BE2C (cell line): Measurements from ENCODE around the gene CST5.
"Not testable (repeated sequence)": the region's sequence is repeated elsewhere in the genome, so short reads cannot be mapped to it uniquely, and the experiment has no call there.

Experiments
- DNase-seq: peaks from one replicate; pipeline ENCODE4 v3.0.0-alpha.2; 2020
- H3K27me3 ChIP-seq: fragments of 250-450 bp; sonication (Bioruptor Pico); 2 replicates; pipeline ENCODE4 v1.5.1; 2020; ENCODE audit warnings: mild to moderate bottlenecking
- H3K36me3 ChIP-seq: fragments of 250-450 bp; sonication (Bioruptor Pico); 2 replicates; pipeline ENCODE4 v1.5.1; 2020; ENCODE audit warnings: mild to moderate bottlenecking
- H3K4me1 ChIP-seq: fragments of 250-450 bp; sonication (Bioruptor Pico); 2 replicates; pipeline ENCODE4 v1.5.1; 2020
- H3K4me3 ChIP-seq: 2 replicates; pipeline ENCODE4 v1.5.1; 2011; ENCODE audit warnings: low read depth, low read length
- H3K9me3 ChIP-seq: fragments of 250-450 bp; sonication (Bioruptor Pico); 2 replicates; pipeline ENCODE4 v1.5.1; 2020
- TF ChIP-seq, protein P1 (sequence below): IDR thresholded peaks from 2 replicates; pipeline ENCODE4 v1.5.1; 2012; ENCODE audit warnings: mild to moderate bottlenecking, low read depth, low read length

The CST5 gene

DNA sequence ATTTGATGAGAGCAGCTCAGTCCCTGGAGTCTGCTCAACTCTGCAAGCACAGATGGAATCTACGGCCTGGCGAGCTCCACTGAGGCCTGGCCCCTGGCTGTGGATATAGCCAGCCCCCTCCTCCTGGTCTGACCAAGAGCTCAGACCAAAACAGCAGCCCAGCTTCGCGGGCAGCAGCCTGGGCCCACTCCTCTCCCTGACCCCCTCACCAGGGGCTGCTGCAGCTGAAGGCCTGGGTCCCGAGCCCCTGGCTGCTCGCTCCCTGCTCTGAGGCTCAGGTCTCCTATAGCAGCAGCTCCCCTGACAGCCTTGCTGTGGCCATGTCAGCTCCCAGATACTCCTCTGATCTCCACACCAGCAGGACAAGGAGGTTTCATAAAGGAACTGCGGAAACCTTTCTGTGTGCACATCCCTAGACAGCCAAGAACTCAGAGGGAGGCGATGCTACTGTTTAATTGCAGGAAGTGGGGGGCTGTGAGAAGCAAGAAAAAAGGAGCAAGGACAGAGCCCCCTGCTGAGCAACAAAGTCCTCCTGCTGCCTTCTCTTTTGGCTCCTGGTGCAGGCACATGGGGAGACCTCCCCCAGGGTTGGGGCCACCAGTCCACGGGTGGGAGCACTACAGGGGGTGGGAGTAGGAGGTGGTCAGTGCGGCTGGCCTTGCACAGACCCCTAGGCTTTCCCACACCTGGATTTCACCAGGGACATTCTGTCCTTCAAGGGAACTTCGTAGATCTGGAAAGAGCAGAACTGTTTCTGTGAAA, 38.7 kb upstream of the CST5 start:
- TF ChIP-seq, protein P1, sequence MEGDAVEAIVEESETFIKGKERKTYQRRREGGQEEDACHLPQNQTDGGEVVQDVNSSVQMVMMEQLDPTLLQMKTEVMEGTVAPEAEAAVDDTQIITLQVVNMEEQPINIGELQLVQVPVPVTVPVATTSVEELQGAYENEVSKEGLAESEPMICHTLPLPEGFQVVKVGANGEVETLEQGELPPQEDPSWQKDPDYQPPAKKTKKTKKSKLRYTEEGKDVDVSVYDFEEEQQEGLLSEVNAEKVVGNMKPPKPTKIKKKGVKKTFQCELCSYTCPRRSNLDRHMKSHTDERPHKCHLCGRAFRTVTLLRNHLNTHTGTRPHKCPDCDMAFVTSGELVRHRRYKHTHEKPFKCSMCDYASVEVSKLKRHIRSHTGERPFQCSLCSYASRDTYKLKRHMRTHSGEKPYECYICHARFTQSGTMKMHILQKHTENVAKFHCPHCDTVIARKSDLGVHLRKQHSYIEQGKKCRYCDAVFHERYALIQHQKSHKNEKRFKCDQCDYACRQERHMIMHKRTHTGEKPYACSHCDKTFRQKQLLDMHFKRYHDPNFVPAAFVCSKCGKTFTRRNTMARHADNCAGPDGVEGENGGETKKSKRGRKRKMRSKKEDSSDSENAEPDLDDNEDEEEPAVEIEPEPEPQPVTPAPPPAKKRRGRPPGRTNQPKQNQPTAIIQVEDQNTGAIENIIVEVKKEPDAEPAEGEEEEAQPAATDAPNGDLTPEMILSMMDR = no peak
- Histone ChIP-seq H3K4me1 (no peaks in the 10 kb centered on the region), H3K9me3 (no peaks in the 10 kb centered on the region), H3K27me3 (no peaks in the 10 kb centered on the region), H3K36me3 (no peaks in the 10 kb centered on the region), H3K4me3 (no peak overlapping the region)
- DNase-seq = no peak

DNA sequence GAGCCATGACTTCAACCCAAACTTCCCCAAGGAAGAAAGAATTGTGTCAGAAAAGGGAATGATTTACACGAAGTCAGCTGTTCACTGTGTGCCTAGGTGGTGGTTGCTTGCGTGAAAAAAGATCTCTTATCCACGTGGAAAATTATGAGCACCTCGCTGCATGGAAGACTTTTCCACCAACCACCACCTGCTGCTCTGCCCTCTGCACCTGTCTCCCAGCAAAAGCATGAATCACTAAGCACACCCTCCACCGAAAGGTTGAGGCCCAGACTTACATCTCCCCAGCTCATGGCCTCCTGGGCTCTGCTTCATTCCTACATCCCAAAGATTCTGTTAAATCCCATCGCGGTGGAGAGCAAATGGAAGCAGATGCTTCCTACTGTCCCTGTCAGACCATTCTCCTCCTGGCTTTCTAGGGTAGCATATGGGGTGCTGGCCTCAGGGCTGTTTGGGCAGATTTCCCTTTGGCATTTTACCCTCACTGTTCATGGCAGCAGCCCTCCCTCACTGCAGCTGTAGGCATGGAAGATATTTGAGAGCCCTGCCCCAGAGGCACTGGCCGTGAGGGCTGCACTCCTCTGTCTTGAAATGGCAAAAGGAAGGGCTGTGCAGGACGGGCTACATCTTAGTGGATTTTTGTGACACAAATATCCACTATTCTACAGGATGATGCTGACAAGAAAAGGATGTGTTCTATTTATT, 37.6 kb upstream of the CST5 start:
- no peak for DNase-seq
- Histone ChIP-seq H3K4me1 (no peaks in the 10 kb centered on the region), H3K9me3 (no peaks in the 10 kb centered on the region), H3K4me3 (no peak overlapping the region), H3K36me3 (no peaks in the 10 kb centered on the region), H3K27me3 (no peaks in the 10 kb centered on the region)
- TF ChIP-seq, protein P1 = no peak

DNA sequence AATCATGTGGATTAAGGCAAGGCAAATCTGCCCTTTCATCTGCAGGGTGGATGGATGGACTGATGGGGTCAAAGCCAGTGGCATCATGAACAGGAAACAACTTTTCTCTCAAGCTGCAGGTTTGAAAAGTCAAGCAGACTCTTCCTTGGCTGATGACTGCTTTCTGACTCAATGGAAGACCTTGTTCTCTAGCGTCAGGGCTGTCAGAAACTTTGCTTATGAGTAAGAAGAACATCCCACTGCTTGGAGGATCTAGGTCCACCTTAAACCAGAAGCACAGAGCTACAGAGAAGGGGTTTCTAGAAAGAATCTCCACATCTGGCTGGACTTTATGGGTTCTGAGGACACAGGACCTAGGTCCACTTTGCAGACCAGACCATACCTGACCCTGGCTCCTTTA, 36.3 kb upstream of the CST5 start:
- no peaks in the 10 kb centered on the region for H3K4me1 ChIP-seq
- TF ChIP-seq, protein P1 = no peak
- no peak overlapping the region for H3K4me3 ChIP-seq
- H3K36me3 ChIP-seq = no peaks in the 10 kb centered on the region
- no peaks in the 10 kb centered on the region for H3K27me3 ChIP-seq
- no peak for DNase-seq
- H3K9me3 ChIP-seq = no peaks in the 10 kb centered on the region

DNA sequence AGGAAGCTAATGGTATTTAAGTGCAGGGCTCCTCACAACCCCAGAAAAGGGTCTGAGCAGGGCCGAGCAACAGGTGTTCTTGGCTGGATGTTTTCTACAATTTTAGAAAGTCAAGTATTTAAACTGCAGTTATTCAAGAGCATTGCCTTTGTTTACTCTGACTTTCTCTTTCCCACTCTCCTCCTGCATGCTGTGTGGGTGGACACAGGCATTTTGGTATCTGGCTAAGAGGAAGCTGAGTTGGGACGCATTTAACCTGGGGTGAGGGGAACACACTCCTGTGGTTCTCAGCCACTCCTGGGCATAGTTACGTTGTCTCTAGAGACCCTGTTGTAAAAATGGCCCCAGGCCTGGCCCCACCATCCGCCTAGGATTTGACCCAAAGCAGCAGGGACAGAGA, 34.9 kb upstream of the CST5 start:
- H3K36me3 ChIP-seq, H3K9me3 ChIP-seq, H3K4me1 ChIP-seq, H3K27me3 ChIP-seq, H3K4me3 ChIP-seq, DNase-seq: not testable (repeated sequence)

DNA sequence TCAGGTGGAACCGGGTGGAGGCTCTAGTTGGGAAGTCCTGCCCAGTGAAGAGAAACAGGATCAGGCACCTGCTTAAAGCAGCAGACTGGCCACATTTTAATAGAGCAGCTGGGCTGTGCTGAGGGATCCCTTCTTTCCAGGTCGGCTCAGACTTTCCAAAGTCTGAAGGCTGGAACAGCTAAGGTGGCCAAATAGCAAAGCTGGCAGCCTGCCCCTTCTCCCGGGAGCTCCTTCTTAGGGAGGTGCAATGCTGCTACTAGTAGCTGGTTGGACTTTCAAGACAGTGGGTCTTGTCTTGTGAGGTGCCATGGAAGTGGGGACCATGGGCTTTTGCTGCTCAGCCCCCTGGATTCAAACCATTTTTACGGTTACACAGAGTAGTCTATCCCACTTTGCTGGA, 30.7 kb upstream of the CST5 start:
- TF ChIP-seq, protein P1 = no peak
- Histone ChIP-seq H3K36me3 (no peaks in the 10 kb centered on the region), H3K9me3 (no peaks in the 10 kb centered on the region; the same call in 1 of the 2 replicates), H3K4me3 (no peak overlapping the region), H3K4me1 (no peaks in the 10 kb centered on the region), H3K27me3 (no peaks in the 10 kb centered on the region)
- DNase-seq = no peak

DNA sequence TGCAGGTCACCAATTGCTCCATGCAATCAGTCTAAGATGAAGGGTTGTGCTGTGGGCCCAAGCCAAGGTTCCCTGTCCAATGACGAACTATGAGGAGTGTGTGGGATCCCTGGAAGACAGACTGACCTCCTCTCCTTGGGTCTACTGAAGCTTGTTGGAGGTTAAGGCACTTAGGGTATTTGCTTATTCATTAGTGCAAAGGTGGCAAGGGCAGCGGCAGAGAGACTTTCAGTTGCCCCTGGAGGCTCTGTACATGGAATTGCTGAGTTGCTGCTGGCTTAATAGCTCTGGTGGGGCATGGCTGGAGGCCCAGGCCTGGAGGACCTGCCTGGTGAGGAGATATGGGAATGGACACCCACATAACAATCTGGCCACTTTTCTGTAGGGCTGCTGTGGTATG, 29.8 kb upstream of the CST5 start:
- TF ChIP-seq, protein P1 = no peak

More for the DNA sequence above, 29.8 kb upstream of the CST5 start:
- Histone ChIP-seq H3K4me3 (no peak overlapping the region), H3K4me1 (no peaks in the 10 kb centered on the region), H3K36me3 (no peaks in the 10 kb centered on the region), H3K27me3 (no peaks in the 10 kb centered on the region), H3K9me3 (no peaks in the 10 kb centered on the region; the same call in 1 of the 2 replicates)
- no peak for DNase-seq
